GM18951 (cell line): ENCODE measurements around the gene MALL.
"Not testable (repeated sequence)": the region's sequence is repeated elsewhere in the genome, so short reads cannot be mapped to it uniquely, and the experiment has no call there.

ENCODE experiments used
- POLR2A ChIP-seq: IDR thresholded peaks from 4 replicates; pipeline ENCODE4 v1.6.1; 2011; ENCODE audit warnings: mild to moderate bottlenecking; ENCODE audit not compliant: insufficient read length, insufficient read depth; ENCODE audit errors: extremely low read depth
- in situ Hi-C: fragments of 300-500 bp; cut with MboI; formaldehyde crosslinking; loops from one replicate; pipeline ENCODE4 v1.12.0; 2022; ENCODE audit warnings: low sequenced_read_pairs, mixed read lengths, inconsistent platforms; ENCODE audit not compliant: unreplicated experiment

Gene MALL

DNA sequence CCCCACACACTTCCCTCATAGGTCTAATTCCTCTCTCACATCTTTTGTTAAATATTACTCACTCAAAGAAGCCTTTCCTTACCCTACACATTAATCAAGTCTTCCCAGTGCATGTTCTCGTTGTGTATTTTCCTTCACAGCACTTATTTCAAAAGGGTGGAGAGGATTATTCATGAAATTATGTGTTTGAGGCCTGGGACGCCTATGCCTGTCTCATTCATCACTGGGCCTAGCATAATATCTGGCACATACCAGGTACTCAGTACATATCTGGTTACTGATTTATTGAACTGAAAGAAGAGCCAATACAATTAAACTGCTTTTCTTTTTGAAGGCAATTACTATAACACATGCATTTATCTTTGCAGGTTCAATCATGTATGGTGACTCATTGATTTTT, 15.1 kb upstream of the MALL start:
- TF ChIP-seq POLR2A: no peak
- in situ Hi-C loops: no loop called here

DNA sequence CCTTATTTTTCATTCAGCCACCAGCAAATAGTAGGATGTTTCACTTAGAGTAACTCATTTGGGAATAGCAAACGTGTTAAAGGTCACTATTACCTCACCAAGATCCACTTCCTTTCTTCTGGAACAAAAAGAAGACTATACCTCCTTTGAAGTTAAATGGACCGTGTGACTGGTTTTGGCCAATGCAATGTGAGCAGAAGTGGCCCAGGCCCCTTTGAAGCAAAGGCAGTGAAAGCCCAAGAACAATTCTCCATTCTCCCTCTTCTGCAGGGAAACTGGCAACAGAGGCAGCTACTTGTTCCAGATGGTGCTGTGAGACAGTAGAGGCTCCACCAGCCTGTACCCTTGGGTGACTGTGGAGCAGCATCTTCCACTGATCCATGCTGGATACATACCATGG, 11.3 kb upstream of the MALL start:
- in situ Hi-C loops: no loop called here
- no peak for TF ChIP-seq POLR2A

DNA sequence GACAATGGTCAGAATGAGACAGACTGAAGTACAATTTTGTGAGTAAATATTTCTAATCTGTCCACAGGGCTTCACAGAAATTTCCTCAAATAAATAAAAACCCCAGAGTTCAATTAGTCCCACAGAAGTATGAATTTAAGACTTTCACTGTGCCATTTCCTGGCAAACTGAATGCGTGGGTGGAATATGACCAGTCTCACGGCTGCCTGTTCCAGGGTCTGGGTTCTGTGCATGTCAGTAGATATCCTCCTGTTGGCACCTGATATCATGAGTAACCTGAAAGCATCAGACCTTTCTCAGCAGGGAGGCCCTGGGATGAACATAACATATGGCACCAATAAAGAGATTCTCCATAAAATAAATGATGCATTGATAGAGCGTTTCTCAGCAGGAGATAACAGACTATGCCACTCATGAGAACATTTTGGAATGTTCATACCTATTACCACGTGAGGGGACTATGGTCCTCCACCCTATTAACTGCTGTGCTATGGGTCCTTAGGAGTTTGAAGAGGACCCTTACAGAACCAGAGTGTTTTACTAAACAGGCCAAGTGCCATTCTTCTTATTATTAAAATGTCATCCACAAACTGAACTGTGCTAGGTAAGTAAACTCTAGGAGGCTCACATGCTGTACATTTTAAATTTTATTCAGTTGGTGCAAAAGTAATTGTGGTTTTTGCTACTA, 10.6 kb upstream of the MALL start:
- no peak for TF ChIP-seq POLR2A
- in situ Hi-C loops: no loop called here

- in situ Hi-C loops: no loop called here
- no peak for TF ChIP-seq POLR2A
Observed at GRCh38 chr2:110124939-110125691, 9.5 kb upstream of the MALL start.

- in situ Hi-C loops: no loop called here
- no peak for TF ChIP-seq POLR2A
Observed at GRCh38 chr2:110124038-110124825, 8.6 kb upstream of the MALL start.

DNA sequence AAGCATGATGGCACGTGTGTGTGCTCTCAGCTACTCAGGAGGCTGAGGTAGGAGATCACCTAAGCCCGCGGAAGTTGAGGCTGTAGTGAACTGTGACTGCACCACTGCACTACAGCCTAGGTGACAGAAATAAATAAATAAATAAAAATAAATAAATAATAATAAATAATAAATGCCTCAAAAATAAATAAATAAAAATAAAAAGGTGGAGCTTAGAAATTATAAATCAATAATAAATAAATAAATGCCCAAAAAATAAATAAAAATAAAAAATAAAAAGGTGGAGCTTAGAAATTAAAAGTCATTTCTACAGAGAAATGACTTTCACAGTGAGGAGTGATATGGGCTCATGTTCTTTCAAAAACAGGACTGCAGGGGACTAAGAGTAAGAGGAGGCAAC, 6.0 kb upstream of the MALL start:
- TF ChIP-seq POLR2A: no peak
- in situ Hi-C loops: no loop called here

DNA sequence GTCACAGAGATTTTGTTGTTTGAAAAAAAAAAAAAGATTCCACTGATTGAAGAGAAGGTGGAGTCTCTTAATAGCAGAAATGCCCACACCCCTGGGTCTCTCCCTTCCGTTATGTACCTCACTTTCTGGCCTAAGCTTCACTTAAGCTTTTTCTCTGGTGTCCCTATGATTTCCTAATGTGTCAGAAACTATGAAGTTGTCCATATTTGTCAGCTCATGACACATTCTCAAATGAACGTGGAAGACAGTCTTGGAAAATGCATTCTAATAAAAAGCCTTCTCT, 5.4 kb upstream of the MALL start:
- in situ Hi-C loops: no loop called here
- no peak for TF ChIP-seq POLR2A

- TF ChIP-seq POLR2A: no peak
- in situ Hi-C loops: no loop called here
Observed at GRCh38 chr2:110120171-110121051, 4.8 kb upstream of the MALL start.

- in situ Hi-C loops: no loop called here
- TF ChIP-seq POLR2A: no peak
Observed at GRCh38 chr2:110116033-110116710, 550 bp upstream of the MALL start.

DNA sequence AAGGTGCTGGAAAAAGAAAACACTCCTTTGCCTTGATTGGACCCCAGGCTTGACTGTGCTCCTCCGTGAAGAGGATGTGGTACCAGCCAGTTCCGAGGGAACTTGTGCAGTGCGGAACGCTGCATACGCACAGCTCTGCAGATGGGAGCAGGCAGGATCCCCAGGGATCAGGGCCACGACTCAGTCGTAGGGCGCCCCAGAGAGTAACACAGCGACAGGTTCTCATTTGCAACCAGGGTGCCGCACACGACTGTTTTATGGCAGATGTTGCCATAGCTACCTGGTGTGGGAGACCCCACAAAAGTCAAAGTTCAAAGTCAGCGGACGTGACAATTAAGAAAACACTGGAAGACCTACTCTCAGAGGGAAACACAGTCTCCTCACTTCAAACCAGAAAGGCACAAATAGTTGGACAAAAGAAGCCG, 779 bp downstream of the MALL start:
- TF ChIP-seq POLR2A: no peak
- in situ Hi-C loops: no loop called here

- TF ChIP-seq POLR2A: no peak
- in situ Hi-C loops: no loop called here
Observed at GRCh38 chr2:110113961-110114591, 1.5 kb downstream of the MALL start.

DNA sequence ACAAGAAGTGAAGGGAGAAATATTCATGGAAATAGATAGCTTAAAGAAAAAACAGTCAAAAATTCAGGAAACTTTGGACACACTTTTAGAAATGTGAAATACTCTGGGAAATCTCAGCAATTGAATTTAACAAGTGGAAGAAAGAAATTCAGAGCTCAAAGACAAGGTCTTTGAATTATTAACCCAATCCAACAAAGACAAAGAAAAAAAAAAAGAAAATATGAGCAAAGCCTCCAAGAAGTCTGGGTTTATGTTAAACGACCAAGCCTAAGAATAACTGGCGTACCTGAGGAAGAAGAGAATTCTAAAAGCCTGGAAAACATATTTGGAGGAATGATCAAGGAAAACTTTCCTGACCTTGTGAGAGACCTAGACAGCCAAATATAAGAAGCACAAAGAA, 7.3 kb downstream of the MALL start:
- in situ Hi-C loops: not testable (repeated sequence)
